ENCODE measurements around the gene TGFBR3.
A peak's percentile ranks its signal among the peaks of the same experiment; 100 is the strongest.

Gene TGFBR3

GRCh38 chr1:91684481-91685196 lies 201.3 kb downstream of the TGFBR3 start:
- H3K9me3 Mint-ChIP-seq = no peaks in the 10 kb centered on the region
- DNase-seq = no peak
- peak overlapping the region; percentile 92 for H3K27ac Mint-ChIP-seq
- H3K4me1 Mint-ChIP-seq = peaks cover 48% of the 10 kb centered on the region
- TF ChIP-seq, protein P1, sequence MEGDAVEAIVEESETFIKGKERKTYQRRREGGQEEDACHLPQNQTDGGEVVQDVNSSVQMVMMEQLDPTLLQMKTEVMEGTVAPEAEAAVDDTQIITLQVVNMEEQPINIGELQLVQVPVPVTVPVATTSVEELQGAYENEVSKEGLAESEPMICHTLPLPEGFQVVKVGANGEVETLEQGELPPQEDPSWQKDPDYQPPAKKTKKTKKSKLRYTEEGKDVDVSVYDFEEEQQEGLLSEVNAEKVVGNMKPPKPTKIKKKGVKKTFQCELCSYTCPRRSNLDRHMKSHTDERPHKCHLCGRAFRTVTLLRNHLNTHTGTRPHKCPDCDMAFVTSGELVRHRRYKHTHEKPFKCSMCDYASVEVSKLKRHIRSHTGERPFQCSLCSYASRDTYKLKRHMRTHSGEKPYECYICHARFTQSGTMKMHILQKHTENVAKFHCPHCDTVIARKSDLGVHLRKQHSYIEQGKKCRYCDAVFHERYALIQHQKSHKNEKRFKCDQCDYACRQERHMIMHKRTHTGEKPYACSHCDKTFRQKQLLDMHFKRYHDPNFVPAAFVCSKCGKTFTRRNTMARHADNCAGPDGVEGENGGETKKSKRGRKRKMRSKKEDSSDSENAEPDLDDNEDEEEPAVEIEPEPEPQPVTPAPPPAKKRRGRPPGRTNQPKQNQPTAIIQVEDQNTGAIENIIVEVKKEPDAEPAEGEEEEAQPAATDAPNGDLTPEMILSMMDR (IDR thresholded peaks at IDR 0.05) = no peak
- H3K36me3 Mint-ChIP-seq (ENCODE audit: low read depth) = no peaks in the 10 kb centered on the region
- peaks cover 8% of the 10 kb centered on the region for H3K27me3 Mint-ChIP-seq (ENCODE audit: low read depth, poor library complexity)
- H3K4me3 Mint-ChIP-seq = no peak overlapping the region

- peaks cover 37% of the 10 kb centered on the region for H3K4me1 Mint-ChIP-seq
- H3K4me3 Mint-ChIP-seq = no peak overlapping the region
- peak; percentile 12 for DNase-seq
- no peaks in the 10 kb centered on the region for H3K36me3 Mint-ChIP-seq (ENCODE audit: low read depth)
- TF ChIP-seq, protein P1 (IDR thresholded peaks at IDR 0.05) = no peak
- no peaks in the 10 kb centered on the region for H3K9me3 Mint-ChIP-seq
- H3K27ac Mint-ChIP-seq = no peak overlapping the region
- peaks cover 2% of the 10 kb centered on the region for H3K27me3 Mint-ChIP-seq (ENCODE audit: low read depth, poor library complexity)
Measured at GRCh38 chr1:91683598-91683951, 202.4 kb downstream of the TGFBR3 start.

GRCh38 chr1:91682882-91683597 lies 202.9 kb downstream of the TGFBR3 start:
- Mint-ChIP-seq H3K9me3 (peaks cover under 1% of the 10 kb centered on the region), H3K27ac (no peak overlapping the region), H3K27me3 (ENCODE audit: low read depth, poor library complexity) (peaks cover 2% of the 10 kb centered on the region), H3K36me3 (ENCODE audit: low read depth) (no peaks in the 10 kb centered on the region), H3K4me3 (no peak overlapping the region), H3K4me1 (peaks cover 36% of the 10 kb centered on the region)
- DNase-seq = no peak
- TF ChIP-seq, protein P1 (IDR thresholded peaks at IDR 0.05) = no peak

DNA sequence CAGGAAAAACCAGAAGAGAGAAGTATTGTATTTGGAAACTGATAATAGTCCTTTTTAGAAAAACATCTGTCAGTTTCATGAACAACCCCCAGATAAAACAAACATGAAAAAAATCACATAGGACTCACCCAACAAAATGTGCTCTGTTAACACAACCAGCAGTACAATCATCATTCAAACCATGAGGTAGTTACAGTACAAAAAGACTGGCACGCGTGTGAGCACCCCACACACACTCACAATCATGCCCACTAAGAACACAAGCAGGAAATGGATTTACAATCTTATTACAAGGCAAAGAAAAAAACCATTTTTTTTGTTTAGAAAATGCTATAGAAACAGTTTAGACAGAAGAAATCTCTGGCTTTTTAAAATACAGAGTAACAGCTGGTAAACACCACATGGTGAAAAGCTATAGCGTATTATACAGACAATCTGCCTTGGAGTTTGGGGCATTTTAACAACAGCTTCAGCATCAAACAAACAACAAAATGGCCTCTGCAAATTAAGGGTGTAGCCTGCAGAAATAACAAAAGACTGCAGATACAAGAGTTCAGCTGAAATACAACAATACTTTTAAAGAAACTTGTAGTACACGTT lies 205.3 kb downstream of the TGFBR3 start:
- Mint-ChIP-seq H3K27ac (peak overlapping the region; percentile 36), H3K4me1 (peaks cover 32% of the 10 kb centered on the region), H3K4me3 (no peak overlapping the region), H3K9me3 (peaks cover 9% of the 10 kb centered on the region), H3K27me3 (ENCODE audit: low read depth, poor library complexity) (peaks cover 2% of the 10 kb centered on the region), H3K36me3 (ENCODE audit: low read depth) (no peaks in the 10 kb centered on the region)
- TF ChIP-seq, protein P1 (IDR thresholded peaks at IDR 0.05) = no peak
- DNase-seq = no peak

GRCh38 chr1:91679446-91679845 lies 206.5 kb downstream of the TGFBR3 start:
- H3K27ac Mint-ChIP-seq = no peak overlapping the region
- H3K9me3 Mint-ChIP-seq = peaks cover 9% of the 10 kb centered on the region
- H3K4me1 Mint-ChIP-seq = peaks cover 20% of the 10 kb centered on the region
- TF ChIP-seq, protein P1 (IDR thresholded peaks at IDR 0.05) = no peak
- H3K36me3 Mint-ChIP-seq (ENCODE audit: low read depth) = no peaks in the 10 kb centered on the region
- no peak for DNase-seq
- no peak overlapping the region for H3K4me3 Mint-ChIP-seq
- H3K27me3 Mint-ChIP-seq (ENCODE audit: low read depth, poor library complexity) = peaks cover 2% of the 10 kb centered on the region
